HepG2 (cell line): ENCODE data around the gene COMT. TPM values are rescaled to one million over a fixed set of nuclear protein-coding genes. Genes with fewer than 3 reads are reported as not detected.

Experiments used
- KLF12 ChIP-seq: sonication (generic); formaldehyde crosslinking; IDR thresholded peaks from 2 replicates; pipeline ENCODE4 v1.4.0; 2020; ENCODE audit warnings: missing genetic modification reagents, borderline replicate concordance
- NCOA1 ChIP-seq: sonication (generic); formaldehyde crosslinking; IDR thresholded peaks from 2 replicates; pipeline ENCODE4 v1.9.0; 2021; ENCODE audit warnings: missing genetic modification reagents
- REXO4 ChIP-seq: sonication (generic); formaldehyde crosslinking; IDR thresholded peaks from 2 replicates; pipeline ENCODE4 v1.8.0; 2022; ENCODE audit warnings: missing genetic modification reagents, mild to moderate bottlenecking, borderline replicate concordance
- SETDB1 ChIP-seq: sonication (generic); formaldehyde crosslinking; IDR thresholded peaks from 2 replicates; pipeline ENCODE4 v1.5.1; 2020; ENCODE audit warnings: missing genetic modification reagents, mild to moderate bottlenecking, borderline replicate concordance
- ZNF17 ChIP-seq: sonication (generic); formaldehyde crosslinking; IDR thresholded peaks from 2 replicates; pipeline ENCODE4 v1.5.0; 2020; ENCODE audit warnings: mild to moderate bottlenecking, missing genetic modification reagents
- ZNF260 ChIP-seq: sonication (generic); formaldehyde crosslinking; IDR thresholded peaks from 2 replicates; pipeline ENCODE4 v1.4.0; 2020; ENCODE audit warnings: missing genetic modification reagents, low read depth, mild to moderate bottlenecking, borderline replicate concordance
- ZNF552 ChIP-seq: sonication (generic); formaldehyde crosslinking; IDR thresholded peaks from 2 replicates; pipeline ENCODE4 v1.9.0; 2022; ENCODE audit warnings: missing genetic modification reagents, mild to moderate bottlenecking, borderline replicate concordance
- ZNF557 ChIP-seq: sonication (generic); formaldehyde crosslinking; IDR thresholded peaks from 2 replicates; pipeline ENCODE4 v1.4.0; 2020; ENCODE audit warnings: missing genetic modification reagents
- polyA plus RNA-seq, 8 experiments: library from polyadenylated mRNA; depleted of rRNA in 3 of 8; stranded (reverse) in 7 of 8; unstranded in 1 of 8; fragments of >200 nt; fragmentation: Illumina TruSeq in 4 of 8; extraction: Trizol in 4 of 8; gene quantifications; 2 replicates each; pipeline versions ENCODE4 v1.2.1 to v1.2.3, GENCODE V29; 2011 to 2016; ENCODE audit warnings: low read depth in 4 of 8, missing spikeins in 1 of 8, mixed read lengths in 1 of 8; ENCODE audit not compliant: insufficient read depth in 1 of 8
- total RNA-seq, 5 experiments: library from RNA; depleted of rRNA; stranded (reverse); fragments of >200 nt; fragmentation: Illumina TruSeq; extraction: Trizol; gene quantifications; 2 replicates each; pipeline ENCODE4 v1.2.3, GENCODE V29; 2016; ENCODE audit warnings: low read depth in 1 of 5
- TF ChIP-seq, protein P1 (sequence below): sonication (generic); formaldehyde crosslinking; conservative IDR thresholded peaks from 2 replicates; pipeline ENCODE4 v1.4.0; 2020; ENCODE audit warnings: missing genetic modification reagents
- TF ChIP-seq, protein P2 (sequence below): sonication (generic); formaldehyde crosslinking; IDR thresholded peaks from 2 replicates; pipeline ENCODE4 v1.4.0; 2020; ENCODE audit warnings: missing genetic modification reagents, borderline replicate concordance
- TF ChIP-seq, protein P3 (sequence below): sonication (generic); formaldehyde crosslinking; IDR thresholded peaks from 2 replicates; pipeline ENCODE4 v1.9.0; 2021; ENCODE audit warnings: mild to moderate bottlenecking, missing genetic modification reagents
- TF ChIP-seq, protein P4 (sequence below): sonication (generic); formaldehyde crosslinking; IDR thresholded peaks from 2 replicates; pipeline ENCODE4 v1.5.0; 2020; ENCODE audit warnings: missing genetic modification reagents, mild to moderate bottlenecking, borderline replicate concordance

The COMT gene
- total and polyA plus RNA-seq, 2 of the 13 experiments (the other 11 are each of a cell fraction or from before 2014, with no cell fraction given) = 156 to 162 TPM

DNA sequence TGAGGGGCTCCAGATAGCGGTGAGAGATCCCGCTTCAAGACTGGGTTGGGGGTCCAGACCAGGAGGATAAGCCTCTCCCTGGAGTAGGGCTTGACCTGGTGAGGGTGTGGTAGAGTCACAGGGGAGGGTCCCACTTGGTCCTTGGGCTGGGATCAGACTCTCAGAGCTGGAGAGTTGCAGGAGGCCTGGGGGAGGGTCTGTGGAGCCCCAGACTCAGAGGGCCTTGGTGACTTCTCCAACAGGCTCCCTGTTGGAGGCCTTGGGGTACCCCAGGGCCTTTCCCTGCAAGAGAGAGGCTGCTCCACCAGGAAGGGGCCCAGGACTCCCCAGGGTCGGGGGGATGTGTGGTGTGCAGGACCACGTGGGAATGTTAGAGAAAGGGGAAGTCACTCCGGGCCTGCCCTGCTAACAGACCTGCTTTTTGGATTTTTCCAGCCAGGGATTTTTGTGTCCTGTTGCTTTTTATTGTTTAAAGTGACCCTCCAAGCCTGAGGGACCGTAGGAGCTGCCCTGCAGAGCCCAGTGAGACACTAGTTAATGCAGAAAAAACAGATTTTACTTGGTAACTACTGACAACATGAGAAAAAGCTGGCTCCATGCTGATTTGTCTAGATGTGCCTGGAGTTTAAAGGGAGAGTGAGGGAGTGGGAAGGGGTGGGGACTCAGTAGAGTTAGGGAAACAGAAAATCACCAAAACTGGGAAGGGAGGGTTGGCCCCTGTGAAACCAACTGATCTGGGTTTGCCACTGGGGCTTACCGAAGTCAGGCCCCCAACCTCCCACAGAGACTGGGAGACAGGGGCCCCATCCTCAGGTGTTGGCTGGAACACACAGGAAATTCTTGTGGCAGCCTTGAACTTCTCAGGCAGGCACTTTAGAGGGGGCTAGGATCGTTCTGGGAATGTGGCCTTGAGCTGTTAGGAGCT, 847 bp downstream of the COMT start (continued):
- TF ChIP-seq, protein P1, sequence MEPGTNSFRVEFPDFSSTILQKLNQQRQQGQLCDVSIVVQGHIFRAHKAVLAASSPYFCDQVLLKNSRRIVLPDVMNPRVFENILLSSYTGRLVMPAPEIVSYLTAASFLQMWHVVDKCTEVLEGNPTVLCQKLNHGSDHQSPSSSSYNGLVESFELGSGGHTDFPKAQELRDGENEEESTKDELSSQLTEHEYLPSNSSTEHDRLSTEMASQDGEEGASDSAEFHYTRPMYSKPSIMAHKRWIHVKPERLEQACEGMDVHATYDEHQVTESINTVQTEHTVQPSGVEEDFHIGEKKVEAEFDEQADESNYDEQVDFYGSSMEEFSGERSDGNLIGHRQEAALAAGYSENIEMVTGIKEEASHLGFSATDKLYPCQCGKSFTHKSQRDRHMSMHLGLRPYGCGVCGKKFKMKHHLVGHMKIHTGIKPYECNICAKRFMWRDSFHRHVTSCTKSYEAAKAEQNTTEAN (CRISPR knock-in tag) = no peak
- no peak for TF ChIP-seq ZNF557 (CRISPR knock-in tag)
- TF ChIP-seq, protein P2, sequence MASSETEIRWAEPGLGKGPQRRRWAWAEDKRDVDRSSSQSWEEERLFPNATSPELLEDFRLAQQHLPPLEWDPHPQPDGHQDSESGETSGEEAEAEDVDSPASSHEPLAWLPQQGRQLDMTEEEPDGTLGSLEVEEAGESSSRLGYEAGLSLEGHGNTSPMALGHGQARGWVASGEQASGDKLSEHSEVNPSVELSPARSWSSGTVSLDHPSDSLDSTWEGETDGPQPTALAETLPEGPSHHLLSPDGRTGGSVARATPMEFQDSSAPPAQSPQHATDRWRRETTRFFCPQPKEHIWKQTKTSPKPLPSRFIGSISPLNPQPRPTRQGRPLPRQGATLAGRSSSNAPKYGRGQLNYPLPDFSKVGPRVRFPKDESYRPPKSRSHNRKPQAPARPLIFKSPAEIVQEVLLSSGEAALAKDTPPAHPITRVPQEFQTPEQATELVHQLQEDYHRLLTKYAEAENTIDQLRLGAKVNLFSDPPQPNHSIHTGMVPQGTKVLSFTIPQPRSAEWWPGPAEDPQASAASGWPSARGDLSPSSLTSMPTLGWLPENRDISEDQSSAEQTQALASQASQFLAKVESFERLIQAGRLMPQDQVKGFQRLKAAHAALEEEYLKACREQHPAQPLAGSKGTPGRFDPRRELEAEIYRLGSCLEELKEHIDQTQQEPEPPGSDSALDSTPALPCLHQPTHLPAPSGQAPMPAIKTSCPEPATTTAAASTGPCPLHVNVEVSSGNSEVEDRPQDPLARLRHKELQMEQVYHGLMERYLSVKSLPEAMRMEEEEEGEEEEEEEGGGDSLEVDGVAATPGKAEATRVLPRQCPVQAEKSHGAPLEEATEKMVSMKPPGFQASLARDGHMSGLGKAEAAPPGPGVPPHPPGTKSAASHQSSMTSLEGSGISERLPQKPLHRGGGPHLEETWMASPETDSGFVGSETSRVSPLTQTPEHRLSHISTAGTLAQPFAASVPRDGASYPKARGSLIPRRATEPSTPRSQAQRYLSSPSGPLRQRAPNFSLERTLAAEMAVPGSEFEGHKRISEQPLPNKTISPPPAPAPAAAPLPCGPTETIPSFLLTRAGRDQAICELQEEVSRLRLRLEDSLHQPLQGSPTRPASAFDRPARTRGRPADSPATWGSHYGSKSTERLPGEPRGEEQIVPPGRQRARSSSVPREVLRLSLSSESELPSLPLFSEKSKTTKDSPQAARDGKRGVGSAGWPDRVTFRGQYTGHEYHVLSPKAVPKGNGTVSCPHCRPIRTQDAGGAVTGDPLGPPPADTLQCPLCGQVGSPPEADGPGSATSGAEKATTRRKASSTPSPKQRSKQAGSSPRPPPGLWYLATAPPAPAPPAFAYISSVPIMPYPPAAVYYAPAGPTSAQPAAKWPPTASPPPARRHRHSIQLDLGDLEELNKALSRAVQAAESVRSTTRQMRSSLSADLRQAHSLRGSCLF = no peak
- TF ChIP-seq, protein P3, sequence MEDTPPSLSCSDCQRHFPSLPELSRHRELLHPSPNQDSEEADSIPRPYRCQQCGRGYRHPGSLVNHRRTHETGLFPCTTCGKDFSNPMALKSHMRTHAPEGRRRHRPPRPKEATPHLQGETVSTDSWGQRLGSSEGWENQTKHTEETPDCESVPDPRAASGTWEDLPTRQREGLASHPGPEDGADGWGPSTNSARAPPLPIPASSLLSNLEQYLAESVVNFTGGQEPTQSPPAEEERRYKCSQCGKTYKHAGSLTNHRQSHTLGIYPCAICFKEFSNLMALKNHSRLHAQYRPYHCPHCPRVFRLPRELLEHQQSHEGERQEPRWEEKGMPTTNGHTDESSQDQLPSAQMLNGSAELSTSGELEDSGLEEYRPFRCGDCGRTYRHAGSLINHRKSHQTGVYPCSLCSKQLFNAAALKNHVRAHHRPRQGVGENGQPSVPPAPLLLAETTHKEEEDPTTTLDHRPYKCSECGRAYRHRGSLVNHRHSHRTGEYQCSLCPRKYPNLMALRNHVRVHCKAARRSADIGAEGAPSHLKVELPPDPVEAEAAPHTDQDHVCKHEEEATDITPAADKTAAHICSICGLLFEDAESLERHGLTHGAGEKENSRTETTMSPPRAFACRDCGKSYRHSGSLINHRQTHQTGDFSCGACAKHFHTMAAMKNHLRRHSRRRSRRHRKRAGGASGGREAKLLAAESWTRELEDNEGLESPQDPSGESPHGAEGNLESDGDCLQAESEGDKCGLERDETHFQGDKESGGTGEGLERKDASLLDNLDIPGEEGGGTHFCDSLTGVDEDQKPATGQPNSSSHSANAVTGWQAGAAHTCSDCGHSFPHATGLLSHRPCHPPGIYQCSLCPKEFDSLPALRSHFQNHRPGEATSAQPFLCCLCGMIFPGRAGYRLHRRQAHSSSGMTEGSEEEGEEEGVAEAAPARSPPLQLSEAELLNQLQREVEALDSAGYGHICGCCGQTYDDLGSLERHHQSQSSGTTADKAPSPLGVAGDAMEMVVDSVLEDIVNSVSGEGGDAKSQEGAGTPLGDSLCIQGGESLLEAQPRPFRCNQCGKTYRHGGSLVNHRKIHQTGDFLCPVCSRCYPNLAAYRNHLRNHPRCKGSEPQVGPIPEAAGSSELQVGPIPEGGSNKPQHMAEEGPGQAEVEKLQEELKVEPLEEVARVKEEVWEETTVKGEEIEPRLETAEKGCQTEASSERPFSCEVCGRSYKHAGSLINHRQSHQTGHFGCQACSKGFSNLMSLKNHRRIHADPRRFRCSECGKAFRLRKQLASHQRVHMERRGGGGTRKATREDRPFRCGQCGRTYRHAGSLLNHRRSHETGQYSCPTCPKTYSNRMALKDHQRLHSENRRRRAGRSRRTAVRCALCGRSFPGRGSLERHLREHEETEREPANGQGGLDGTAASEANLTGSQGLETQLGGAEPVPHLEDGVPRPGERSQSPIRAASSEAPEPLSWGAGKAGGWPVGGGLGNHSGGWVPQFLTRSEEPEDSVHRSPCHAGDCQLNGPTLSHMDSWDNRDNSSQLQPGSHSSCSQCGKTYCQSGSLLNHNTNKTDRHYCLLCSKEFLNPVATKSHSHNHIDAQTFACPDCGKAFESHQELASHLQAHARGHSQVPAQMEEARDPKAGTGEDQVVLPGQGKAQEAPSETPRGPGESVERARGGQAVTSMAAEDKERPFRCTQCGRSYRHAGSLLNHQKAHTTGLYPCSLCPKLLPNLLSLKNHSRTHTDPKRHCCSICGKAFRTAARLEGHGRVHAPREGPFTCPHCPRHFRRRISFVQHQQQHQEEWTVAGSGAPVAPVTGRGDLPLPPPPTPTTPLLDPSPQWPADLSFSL (CRISPR knock-in tag) = no peak
- no peak for TF ChIP-seq ZNF260
- no peak for TF ChIP-seq NCOA1 (CRISPR knock-in tag)
- TF ChIP-seq REXO4 (CRISPR knock-in tag) = no peak
- TF ChIP-seq ZNF17 = no peak
- no peak for TF ChIP-seq KLF12 (CRISPR knock-in tag)
- no peak for TF ChIP-seq ZNF552 (CRISPR knock-in tag)
- TF ChIP-seq SETDB1 (CRISPR knock-in tag) = no peak
- TF ChIP-seq, protein P4, sequence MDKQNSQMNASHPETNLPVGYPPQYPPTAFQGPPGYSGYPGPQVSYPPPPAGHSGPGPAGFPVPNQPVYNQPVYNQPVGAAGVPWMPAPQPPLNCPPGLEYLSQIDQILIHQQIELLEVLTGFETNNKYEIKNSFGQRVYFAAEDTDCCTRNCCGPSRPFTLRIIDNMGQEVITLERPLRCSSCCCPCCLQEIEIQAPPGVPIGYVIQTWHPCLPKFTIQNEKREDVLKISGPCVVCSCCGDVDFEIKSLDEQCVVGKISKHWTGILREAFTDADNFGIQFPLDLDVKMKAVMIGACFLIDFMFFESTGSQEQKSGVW (CRISPR knock-in tag) = no peak
